ENCODE data around the gene HMX1.
A peak's percentile ranks its signal among the peaks of the same experiment; 100 is the strongest.

HMX1 gene

GRCh38 chr4:8854931-8855330 is 16.7 kb downstream of the HMX1 start:
- no peak for DNase-seq

DNA sequence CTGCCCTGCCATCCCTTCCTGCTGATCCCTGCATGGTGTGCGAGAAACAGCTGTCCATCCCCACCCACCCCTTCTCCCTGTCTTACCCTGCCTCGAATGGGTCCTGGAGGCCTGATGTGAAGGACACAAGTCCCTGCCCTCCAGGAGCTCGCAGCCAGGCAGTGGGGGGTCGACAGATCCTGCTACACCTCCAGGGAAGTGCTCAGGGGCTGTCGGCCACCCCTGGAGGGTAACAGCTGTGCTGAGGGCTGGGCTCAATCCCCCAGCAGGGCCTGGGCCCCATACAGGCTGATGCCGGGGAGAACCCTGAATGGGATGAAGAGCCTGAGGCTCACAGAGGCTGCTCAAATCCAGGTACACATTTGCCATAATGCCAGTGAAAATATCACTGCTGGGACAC is 17.6 kb downstream of the HMX1 start:
- no peak for DNase-seq

DNA sequence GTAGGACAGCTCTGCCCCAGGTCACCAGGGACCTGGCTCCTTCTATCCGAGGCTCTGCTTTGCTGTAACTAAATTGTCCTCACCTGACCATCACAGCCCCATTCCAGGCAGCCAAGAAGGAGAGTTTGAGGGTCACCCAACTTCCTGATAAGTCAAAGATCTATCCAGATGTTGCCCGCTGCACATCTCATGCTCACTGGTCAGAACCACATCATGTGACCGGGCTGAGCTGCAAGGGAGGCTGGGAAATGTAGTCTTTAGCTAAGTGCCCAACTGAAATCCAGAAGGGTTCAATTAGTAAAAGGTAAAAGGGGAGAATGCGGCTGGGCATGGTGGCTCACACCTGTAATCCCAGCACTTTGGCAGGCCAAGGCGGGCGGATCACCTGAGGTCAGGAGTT is 18.4 kb downstream of the HMX1 start:
- DNase-seq = no peak

- no peak for DNase-seq
Measured at GRCh38 chr4:8852118-8852704, 19.4 kb downstream of the HMX1 start.

DNA sequence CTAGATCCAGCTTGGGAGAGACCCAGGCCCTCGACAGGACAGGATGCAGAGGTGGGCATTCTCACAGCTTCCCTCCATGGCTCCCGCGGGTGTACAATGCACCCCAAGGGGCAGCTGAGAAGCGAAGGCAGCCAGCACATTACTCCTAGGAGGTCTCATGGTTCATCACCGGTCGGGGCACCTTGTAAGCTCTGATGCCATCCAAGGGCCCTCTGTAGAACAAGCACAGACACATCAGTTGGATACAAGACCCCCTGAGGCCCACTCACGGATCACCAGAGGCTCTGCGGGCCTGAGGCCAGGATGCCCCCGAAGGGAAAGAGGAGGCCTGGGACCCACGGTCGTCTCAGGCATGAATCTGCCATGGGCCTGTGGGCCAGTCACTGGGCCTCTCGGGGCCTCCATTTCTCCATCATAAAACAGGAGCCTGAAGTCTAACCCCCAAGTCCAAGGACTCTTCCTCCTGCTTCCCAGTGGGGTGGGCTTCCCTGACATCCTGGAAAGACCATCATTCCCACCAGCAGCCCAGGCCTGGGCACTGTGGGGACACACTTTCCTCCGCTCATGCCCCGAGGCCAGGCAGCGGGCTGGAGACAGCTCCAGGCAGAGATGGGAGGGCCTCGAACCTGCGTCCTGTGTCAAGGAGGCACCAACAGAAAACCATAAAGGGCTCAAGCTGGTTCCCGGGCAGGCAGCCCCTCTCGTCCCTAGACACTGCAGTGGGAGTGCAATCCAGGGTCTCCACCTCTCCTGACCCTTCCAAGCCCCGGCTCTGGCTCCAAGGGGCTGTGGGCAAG is 20.1 kb downstream of the HMX1 start:
- no peak for DNase-seq

DNA sequence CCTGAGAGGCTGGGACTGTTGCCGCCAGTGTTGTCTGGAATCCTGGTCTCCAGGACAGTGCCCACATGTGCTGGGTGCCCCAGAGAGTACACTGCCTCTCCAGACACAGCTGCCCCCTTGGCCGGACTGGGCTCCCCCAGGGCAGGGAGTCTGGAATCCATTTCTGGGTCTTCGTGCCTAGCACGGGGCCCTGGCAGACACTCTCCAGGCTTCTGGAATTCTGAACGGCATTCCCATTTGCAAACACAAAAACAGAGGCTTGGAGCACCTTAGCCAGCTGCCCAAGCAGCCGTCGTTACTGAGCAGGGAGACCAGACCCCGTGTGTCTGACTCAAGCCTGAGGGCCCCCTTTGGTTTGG is 20.8 kb downstream of the HMX1 start:
- DNase-seq = no peak

- DNase-seq = no peak
Measured at GRCh38 chr4:8850074-8850829, 21.4 kb downstream of the HMX1 start.

DNA sequence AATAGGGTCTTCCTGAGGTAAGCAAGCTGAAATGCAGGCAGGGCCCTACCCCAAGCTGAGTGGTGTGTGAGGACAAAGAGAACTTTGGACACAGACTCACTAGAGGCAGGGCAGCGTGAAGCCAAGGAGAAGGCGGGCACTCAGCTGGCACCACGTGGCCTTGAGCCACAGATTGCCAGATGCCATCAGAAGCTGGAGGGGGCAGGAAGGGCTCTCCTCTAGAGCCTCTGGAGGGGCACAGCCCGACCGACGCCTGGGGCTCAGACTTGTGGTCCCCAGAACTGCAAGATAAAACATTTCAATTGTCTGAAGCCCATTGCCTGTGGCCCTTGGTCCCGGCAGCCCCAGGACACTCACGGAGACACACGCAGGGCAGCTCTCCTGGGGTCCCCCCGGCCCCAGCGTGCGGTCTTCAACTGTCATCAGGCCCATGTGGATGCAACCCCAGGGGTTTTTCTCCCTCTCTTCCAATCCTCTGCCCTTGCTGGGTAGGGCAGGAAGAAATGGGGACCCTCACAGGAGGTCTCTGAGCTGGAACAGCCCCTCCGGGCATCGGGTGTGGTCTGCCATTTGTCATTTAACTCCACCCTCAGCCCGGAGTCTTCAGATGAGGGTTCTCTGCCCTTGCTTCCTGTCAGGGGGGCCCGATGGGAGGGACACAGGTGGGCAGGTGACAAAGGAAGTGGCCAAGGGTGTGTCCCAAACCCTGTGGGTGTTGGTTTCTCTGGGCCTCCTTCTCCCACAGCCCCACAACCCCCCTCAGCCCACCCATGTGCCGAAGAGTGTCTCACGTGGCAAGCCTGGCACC is 22.2 kb downstream of the HMX1 start:
- DNase-seq = no peak

DNA sequence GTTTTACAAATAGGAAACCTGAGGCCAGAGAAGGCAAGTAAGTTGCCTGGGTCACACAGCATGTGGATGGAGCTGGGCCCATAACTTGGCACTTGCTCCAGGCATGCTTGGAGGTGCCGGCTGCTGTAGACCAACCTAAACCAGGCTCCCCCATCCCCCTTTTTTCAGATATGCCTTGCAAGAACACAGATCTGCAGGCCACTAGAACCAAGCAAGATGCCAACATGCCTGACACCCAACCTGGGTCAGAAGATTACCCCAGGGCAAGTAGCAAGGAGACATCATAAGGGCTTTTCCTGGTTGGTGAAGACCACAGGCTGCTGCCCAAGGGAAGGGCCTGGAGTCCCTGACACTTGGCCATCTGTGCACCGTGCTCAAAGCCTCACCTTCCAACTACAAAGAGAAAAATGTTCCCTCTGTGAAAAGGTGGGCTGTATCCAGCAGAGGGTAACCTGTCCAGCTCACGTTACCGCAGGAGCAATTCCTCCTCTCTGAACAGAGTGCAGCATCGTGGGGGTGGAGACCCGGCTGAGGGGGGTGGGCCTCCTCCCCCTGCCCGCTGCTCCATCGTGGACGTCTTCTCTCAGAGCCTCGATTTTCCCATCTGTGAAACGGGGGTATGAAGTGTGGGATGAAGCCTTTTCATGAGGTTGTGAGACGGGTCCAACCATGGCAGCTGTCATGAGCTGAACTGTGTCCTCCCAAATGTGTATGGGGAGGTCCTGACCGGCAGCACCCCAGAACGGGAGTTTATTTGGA is 23.0 kb downstream of the HMX1 start:
- DNase-seq = no peak

DNA sequence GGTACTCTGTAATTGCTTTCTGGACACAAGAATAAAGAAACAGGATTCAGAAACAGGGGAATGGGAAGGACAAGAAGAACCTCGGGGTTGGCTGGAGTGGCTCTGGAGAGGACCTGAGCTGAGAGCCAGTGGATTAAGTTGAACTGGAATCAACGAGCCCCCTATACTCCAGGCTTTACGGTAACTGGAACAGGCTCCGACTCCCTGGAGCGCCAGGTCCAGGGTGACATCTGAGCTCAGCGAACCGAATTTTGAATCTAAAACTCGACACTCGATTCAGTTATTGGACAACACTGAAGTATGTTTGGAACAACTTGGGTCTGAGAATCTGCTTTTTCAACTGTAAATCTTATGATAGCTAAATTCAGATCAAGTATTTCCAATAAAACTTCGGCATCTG is 23.9 kb downstream of the HMX1 start:
- peak in 1 of 2 experiments; percentile 32 for DNase-seq

GRCh38 chr4:8847331-8847730 is 24.3 kb downstream of the HMX1 start:
- DNase-seq = no peak

GRCh38 chr4:8846826-8847225 is 24.8 kb downstream of the HMX1 start:
- DNase-seq = no peak

- DNase-seq = no peak
Measured at GRCh38 chr4:8846046-8846720, 25.5 kb downstream of the HMX1 start.

DNA sequence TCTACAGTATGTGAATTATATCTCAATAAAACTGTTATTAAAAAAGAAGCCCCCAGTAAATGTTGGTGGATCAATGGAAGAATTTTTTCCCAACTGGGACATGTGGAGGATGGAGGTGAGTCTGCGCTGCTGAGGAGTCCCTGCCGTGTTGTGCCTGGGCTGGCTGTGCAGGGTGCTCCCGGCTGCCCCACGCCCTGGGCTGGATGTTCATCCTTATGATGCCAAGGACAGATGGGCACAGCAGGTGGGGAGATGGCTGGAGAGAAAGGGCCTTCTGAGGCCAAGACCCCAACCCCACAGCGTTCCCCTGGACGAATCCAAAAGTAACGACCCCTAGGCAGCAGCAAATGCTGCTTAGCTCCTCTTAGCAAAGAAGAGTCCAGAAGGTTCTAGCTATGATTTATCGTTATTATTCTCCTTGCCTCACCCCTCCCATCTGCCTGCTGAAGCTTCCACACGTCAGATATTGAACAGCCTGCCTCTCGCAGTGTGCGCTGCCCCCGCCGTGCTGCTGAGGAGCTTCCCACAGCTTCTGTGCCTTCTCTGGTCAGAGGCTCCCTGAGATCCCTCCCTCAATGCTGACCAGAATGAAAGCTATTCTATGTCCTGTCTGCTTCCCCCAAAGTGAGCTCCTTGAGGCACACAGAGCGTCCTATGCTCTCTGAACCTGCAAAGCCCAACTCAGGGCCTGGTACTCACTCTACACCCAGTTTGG is 26.5 kb downstream of the HMX1 start:
- DNase-seq = no peak

GRCh38 chr4:8843597-8843996 is 28.0 kb downstream of the HMX1 start:
- DNase-seq = no peak

- no peak for DNase-seq
Measured at GRCh38 chr4:8842614-8843013, 29.0 kb downstream of the HMX1 start.

GRCh38 chr4:8841678-8842268 is 29.9 kb downstream of the HMX1 start:
- no peak for DNase-seq

DNA sequence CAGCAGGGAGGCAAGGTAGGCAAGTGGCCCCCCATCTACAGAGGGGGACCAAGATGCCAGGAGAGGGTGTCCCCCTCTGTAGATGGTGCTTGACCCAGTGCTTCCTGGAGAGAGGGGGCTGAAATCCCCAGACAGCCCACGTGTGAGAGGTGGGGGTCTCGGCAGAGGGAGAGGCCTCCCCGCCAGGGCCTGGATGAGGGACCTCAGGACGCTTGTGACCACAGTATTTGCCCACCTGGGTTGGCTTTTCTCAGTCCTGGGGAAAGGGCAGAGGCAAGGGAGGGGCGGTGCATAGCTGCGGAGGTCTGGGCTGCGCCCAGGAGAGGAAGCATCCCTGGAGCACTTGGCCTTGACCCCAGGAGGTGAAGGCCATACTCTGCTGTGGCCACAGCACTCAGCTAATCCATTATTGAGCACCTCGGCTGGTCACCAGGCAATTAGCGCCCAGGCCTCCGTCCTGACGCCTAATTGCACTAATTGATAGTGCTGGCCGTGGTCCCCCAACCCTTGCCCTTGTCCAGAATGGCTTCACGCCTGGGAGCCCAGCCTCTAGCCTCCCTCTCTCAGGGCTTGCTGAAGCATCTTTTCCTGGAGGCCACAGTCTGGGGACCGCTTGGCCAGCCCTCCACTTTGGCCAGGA is 30.7 kb downstream of the HMX1 start:
- no peak for DNase-seq

DNA sequence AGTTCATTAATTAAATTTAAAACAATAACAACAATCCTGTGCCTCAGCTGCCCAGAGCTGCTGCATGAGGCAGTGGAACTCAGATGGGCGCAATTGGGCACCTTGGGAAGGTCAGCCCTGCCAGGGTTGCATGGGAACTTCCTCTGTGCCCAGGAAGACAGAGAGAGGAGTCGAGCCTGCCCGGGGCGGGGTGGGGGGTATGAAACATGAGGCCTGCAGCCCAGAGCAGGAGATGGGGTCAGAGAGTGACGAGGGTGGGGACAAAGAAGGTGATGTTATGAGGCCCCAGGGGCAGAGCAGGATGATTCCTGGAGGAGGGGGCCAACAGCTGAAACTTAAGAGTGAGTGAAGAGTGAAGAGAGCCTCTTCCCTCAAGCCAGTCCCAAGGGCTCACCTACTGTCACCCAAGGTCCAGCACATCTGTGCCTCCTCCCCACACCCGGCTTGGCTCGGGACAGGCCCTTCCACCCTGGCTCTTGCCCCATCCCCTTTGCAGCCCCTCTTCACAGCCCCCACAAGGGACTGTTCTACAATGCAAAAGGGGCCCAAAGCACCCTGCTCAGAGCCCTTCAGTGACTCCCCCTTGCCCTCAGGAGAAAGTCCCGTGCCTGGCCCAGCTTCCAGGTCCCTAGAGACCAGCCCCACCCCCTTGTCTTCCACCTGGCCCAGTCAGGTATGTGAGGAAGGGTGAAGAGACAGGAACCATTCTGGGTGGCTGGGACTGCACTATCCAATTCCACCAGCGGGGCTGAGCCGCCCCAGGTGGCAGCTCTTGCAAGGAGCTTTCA is 31.4 kb downstream of the HMX1 start:
- DNase-seq = no peak

All from SW 1271 (cell line).